ENCODE measurements around the gene KDM5B.
"Not testable (repeated sequence)": the region's sequence is repeated elsewhere in the genome, so short reads cannot be mapped to it uniquely, and the experiment has no call there.

The KDM5B gene

GRCh38 chr1:202812176-202813026 is 4.2 kb upstream of the KDM5B start:
- DNase-seq, result no peak

GRCh38 chr1:202811296-202812175 is 3.3 kb upstream of the KDM5B start:
- DNase-seq, result peak; percentile 13

- peak; percentile 78 for DNase-seq
Measured at GRCh38 chr1:202810615-202811295, 2.5 kb upstream of the KDM5B start, which contains the start of gene PCAT6. PCAT6 (plus strand) TSS chr1:202810954.

- no peak for DNase-seq
Measured at GRCh38 chr1:202810193-202810614, 2.0 kb upstream of the KDM5B start.

GRCh38 chr1:202809597-202810159 is 1.5 kb upstream of the KDM5B start:
- no peak for DNase-seq

- peak; percentile 12 for DNase-seq
Measured at GRCh38 chr1:202807451-202807925, 733 bp downstream of the KDM5B start.

GRCh38 chr1:202806845-202807450 is 1.3 kb downstream of the KDM5B start:
- no peak for DNase-seq

GRCh38 chr1:202805886-202806844 is 2.1 kb downstream of the KDM5B start:
- DNase-seq, result no peak

- DNase-seq, result no peak
Measured at GRCh38 chr1:202804126-202804525, 4.1 kb downstream of the KDM5B start.

GRCh38 chr1:202802998-202803932 is 5.0 kb downstream of the KDM5B start:
- DNase-seq, result no peak

- no peak for DNase-seq
Measured at GRCh38 chr1:202802034-202802433, 6.2 kb downstream of the KDM5B start.

- DNase-seq, result no peak
Measured at GRCh38 chr1:202801175-202801574, 7.0 kb downstream of the KDM5B start.

- no peak for DNase-seq
Measured at GRCh38 chr1:202800742-202801141, 7.5 kb downstream of the KDM5B start.

- no peak for DNase-seq
Measured at GRCh38 chr1:202798792-202799331, 9.4 kb downstream of the KDM5B start.

GRCh38 chr1:202798260-202798659 is 10.0 kb downstream of the KDM5B start:
- no peak for DNase-seq

- DNase-seq, result no peak
Measured at GRCh38 chr1:202796670-202797069, 11.6 kb downstream of the KDM5B start.

- not testable (repeated sequence) for DNase-seq
Measured at GRCh38 chr1:202794931-202795330, 13.3 kb downstream of the KDM5B start.

- DNase-seq, result no peak
Measured at GRCh38 chr1:202794051-202794740, 14.0 kb downstream of the KDM5B start.

Measured in effector CD4-positive, alpha-beta T cell (primary cell).